Pulmonary artery endothelial cell (primary cell): ENCODE results near the gene ABHD2. TPM values are rescaled to one million over a fixed set of nuclear protein-coding genes. Genes with fewer than 3 reads are reported as not detected.
"Not testable (repeated sequence)": the region's sequence is repeated elsewhere in the genome, so short reads cannot be mapped to it uniquely, and the experiment has no call there.

Source experiments
- DNase-seq: peaks from one replicate; pipeline ENCODE4 v3.0.0-alpha.2; 2011; ENCODE audit warnings: low read depth, low spot score
- total RNA-seq: library from RNA; depleted of rRNA; stranded (reverse); fragments of >200 nt; gene quantifications from 2 replicates; pipeline ENCODE4 v1.2.3, GENCODE V29; 2014

Gene ABHD2
- 60.9 and 75.9 TPM in 2 replicates for total RNA-seq

DNA sequence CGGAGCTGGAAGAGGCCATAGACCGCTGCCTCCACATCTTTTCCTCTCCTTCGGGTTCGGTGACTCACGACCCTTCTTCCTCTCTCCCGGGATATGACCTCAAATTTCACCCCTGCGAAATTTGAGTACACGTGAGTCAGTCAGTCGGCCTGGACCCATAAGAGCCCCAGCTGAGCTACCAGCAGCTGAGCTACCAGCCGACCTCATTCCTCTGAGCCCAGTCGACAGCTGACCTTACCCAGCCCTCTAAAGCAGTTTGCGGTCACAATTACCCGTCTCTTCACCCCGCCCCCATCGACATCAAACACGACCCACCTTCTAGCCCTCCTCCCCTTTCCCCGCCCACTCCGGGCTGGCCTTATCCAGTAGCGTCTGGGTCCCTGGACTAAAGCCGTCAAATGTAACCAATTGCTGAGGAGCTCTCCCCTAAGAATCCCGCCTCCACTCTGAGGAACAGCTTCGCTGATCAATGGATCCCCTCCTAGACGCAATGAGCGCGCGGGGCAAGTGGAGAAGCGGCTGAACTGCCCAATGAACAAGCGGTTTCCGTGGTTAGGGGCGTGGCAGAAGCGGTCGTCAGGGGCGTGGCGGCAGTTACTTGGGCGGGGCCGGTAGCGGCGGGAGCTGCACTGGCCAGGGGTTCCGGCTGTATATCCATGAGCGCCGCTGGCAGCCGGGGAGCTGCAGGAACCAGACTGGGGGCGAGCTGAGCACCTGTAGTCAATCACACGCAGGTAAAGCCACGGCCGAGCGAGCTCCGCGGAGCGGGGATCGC lies at the start of gene ABHD2:
Gene ABHD2 (plus strand): TSS at position 627 of the 775 bp plus-strand sequence. CDS start 27,872 bp downstream, outside the sequence.
- peak; percentile 99 for DNase-seq

- DNase-seq = no peak
Observed at GRCh38 chr15:89039142-89039541, 49.1 kb upstream of the ABHD2 start.

DNA sequence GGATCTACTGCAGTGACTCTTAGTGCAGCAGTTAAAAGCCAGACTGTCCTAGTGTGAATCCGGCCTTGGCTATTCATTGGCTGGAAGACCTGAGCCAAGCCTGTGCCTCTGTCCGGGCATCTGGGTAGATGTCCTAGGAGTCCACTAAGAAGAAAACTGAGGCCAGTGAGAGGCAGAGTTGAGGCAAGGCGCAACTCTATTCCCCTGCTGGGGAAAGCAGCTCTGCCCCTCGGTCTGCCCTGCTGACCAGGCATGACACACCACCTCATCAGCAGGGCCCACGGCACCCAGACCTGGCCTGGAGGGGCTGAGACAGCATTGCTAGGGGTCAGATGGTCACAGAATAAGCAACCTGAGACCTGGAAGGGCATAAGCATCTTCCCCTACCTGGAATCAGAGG lies 46.7 kb upstream of the ABHD2 start:
- DNase-seq = no peak

DNA sequence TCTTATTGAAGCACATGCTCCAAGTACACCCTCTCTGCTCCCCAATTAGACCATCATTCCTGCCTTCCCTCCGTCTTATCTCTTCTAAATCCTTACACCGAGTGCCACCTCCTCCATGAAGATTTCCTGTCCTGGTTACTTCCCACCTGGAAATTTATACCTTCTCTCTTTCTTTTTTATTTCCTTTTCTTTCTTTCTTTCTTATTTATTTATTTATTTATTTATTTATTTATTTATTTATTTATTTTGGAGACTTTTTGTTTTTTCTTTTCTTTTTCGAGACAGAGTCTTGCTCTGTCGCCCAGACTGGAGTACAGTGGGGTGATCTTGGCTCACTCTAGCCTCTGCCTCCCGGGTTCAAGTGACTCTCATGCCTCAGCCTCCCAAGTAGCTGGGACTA lies 45.9 kb upstream of the ABHD2 start:
- no peak for DNase-seq

DNA sequence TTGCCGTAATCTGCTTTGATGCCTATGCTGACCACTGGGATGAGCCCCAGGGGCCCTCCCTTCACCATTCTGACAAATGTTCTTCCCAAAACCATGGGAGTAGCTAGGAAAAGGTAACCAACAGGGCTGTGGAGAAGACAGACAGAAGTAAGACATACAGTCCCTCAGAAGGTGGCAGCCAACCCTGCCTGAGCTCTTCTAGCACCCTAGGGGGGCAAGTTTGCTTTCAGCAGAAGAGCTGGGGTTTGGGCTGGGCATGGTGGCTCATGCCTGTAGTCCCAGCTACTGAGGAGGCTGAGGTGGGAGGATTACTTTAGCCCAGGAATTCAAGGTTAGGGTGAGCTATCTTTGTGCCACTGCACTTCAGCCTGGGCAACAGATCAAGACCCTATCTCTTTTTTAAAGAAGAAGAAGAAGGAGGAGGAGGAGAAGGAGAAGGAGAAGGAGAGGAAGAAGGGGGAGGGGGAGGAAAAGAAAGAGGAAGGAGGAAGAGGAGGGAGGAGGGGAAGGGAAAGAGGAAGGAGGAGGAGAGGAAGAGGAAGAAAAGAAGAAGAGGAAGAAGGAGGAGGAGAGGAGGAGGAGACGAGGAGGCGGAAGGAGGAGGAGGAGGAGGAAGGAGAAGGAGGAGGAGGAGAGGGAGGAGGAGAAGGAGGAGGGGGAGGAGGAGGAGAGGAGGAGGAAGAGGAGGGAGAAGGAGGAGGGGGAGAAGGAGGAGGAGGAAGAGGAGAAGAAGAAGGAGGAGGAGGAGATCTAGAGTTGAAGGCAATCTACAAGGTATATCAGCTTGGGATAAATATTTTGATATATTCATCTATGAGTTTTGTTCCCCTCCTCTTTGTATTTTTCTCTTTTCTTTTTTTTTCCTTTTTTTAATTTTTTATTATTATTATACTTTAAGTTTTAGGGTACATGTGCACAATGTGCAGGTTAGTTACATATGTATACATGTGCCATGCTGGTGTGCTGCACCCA lies 44.9 kb upstream of the ABHD2 start:
- DNase-seq = no peak

DNA sequence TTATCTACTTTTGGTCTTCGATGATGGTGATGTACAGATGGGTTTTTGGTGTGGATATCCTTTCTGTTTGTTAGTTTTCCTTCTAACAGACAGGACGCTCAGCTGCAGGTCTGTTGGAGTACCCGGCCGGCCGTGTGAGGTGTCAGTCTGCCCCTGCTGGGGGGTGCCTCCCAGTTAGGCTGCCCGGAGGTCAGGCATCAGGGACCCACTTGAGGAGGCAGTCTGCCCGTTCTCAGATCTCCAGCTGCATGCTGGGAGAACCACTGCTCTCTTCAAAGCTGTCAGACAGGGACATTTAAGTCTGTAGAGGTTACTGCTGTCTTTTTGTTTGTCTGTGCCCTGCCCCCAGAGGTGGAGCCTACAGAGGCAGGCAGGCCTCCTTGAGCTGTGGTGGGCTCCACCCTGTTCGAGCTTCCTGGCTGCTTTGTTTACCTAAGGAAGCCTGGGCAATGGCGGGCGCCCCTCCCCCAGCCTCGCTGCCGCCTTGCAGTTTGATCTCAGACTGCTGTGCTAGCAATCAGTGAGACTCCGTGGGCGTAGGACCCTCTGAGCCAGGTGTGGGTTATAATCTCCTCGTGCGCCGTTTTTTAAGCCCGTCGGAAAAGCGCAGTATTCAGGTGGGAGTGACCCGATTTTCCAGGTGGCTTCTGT lies 39.1 kb upstream of the ABHD2 start:
- DNase-seq = not testable (repeated sequence)

DNA sequence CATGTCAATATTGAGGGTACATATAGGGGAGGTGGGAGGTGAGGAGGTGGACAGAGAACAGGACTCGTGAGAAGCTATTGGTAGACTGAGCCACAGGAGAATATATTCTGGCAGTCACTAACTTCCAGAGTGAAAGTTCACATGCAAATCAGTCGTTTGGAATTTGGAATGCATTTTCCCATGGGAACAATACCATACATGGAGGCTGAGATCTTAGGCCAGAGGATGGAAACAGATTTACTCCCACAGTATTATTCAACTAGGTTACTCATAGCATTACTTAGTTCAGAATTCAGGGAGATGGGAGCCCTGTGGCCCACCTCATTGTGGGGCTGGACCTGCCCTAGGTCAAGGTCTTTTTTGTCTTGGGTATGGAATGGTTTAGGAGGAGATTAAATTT lies 36.4 kb upstream of the ABHD2 start:
- DNase-seq = no peak

GRCh38 chr15:89052474-89052873 lies 35.8 kb upstream of the ABHD2 start:
- no peak for DNase-seq

GRCh38 chr15:89054873-89055272 lies 33.4 kb upstream of the ABHD2 start:
- no peak for DNase-seq

- DNase-seq = no peak
Observed at GRCh38 chr15:89057506-89058133, 30.6 kb upstream of the ABHD2 start.

DNA sequence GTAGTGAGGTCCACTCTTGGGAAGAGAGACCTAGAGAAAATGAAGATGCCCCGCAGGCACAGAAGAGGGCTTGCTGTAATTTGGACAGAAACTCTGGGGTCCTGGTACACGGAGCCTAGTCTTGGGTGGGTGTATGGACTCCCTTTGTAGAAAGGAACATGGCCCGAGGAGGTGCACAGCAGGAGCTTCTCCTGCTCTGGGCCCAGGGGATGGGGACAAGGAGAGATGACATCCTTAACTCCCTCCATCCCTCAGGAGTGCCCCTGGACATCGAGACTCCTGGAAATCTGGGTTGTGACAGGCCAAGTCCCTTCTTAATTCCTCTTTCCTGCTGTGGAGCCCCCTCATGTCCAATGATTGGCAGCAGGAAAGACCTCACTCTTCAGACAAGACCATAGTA lies 29.9 kb upstream of the ABHD2 start:
- no peak for DNase-seq

DNA sequence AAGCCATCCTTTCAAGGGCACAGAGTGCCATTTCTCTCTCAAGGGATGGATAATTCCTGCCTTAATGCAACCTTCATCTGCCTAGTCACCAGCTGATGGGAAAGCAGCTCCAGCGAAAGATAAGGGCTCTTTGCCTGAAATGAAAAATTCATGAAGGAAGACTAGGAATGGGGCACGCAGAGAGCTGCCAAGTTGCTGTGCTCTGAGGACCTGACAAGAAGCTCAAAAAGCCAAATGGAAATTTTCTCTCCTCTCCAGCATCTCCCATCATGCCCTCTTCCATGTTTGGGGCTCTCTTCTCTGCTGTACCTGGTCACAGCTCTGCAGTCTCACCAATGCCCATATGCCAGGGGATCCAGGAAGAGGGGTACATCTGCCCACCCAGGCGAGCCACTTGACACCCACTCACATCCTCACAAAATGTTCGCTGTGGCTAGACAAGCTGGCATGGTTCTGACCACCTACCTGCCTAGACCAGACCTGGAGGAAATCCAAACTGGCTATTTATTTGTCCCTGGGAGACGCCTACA lies 29.3 kb upstream of the ABHD2 start:
- no peak for DNase-seq

DNA sequence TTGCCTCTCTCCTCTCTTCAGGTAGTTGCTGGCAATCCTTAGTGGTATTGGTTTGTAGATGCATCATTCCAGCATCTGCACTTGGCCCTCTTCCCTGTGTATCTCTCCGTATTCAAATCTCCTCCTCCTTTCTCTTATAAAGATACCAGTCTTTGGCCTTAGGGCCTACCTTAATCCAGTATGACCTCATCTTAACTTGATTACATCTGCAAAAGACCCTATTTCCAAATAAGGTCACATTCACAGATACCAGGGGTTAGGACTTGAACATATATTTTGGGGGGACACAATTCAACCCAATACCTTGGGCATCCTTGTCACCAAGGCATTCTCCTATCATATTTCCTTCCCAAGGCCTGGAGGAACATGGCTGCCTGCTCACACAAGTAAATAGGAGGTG lies 22.0 kb upstream of the ABHD2 start:
- no peak for DNase-seq

DNA sequence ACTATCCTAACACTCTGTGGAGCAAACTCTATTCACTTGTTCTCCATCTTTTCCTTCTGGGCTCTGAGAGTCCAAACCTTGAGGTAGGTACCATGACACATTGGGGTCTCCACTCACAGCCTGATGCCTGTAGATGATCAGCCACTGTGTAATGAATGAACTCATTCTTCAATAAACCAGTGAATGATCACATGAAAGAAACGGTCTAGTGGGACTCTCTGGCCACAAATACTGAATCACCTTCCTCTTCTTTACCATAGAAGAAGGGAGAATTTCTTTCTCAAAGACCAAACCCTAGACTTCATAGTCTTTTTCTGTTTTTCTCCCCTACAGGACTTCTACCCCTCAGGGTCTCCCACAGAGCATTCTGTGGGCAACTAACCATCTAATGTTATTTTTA lies 20.5 kb upstream of the ABHD2 start:
- no peak for DNase-seq

DNA sequence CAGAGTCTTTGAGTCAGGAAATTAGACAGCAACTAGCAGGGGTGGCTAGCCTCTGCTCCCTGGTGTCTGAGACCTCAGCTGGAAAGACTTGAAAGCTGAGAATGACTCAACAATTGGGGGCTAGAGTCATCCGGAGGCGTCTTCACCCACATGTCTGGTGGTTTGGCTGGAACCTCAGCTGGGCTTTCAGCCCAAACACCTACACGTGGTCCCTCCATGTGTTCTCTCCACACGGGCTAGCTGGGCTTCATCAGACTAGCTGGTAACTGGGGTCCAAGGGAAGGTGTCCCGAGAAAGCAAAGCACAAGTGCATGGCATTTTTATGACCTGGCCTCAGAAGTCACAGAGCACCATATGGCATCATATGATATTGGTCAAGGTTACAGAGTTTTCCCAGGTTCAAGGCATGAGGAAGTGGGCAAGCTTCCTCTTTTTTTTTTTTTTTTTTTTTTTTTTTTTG lies 19.9 kb upstream of the ABHD2 start:
- no peak for DNase-seq

- DNase-seq = no peak
Observed at GRCh38 chr15:89070197-89071124, 17.8 kb upstream of the ABHD2 start.

DNA sequence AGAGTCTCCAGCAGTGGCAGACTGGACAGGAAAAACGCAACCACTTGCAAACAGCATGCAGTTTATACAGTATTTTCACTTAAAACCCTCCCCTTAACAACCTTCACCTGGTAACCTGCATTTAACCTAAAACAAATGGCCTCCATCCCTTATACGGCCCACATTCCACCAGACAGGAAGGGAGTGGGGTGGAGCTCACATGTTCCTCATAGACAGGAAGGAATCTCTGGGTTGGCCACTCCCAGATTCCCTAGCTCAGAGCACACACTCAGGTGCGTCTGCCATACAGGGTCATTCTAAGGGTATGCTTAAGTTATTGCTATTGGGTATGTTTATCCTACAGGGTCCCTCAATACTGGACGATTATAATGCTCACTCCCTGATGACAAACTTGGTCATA lies 16.8 kb upstream of the ABHD2 start:
- DNase-seq = no peak

GRCh38 chr15:89072277-89072869 lies 15.9 kb upstream of the ABHD2 start:
- no peak for DNase-seq

DNA sequence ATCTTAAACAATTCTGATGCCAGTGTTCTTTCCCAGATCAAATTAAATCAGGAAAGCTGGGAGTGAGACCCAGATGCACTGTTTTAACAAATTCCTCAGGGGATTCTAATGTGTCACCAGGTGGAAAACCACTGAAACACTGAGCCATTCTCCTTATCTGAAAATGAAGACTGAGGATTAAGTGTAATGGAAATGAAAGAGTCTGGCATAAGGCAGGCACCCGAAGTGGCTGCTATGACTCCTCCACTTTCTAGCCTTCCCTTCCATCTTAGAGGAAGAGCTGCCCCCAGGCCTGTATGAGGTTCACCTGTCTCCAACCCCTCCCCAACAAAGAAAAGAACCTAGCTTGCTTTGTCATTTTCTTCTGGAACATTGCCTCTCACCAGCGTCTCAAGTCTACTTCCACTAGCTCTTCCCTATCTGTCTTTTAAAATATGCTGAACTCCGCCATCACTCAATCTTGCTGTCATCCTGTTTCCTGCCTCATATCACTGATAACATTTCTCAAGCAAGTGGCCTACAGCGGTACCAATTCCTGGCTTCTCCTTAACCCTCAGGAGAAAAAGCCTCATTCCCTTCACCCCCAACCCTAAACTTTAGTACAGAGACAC lies 13.7 kb upstream of the ABHD2 start:
- no peak for DNase-seq
